Sigmoid colon (tissue), 4 donors: ENCODE results near the gene BCKDK.

Source experiments
- POLR2A ChIP-seq, 2 donors: fragments of 450-650 bp; IDR thresholded peaks; one replicate each; pipeline ENCODE4 v1.6.1; 2016; ENCODE audit warnings: antibody characterized with exemption in 2 of 2, mild to moderate bottlenecking in 2 of 2, moderate library complexity in 2 of 2
- POLR2AphosphoS5 ChIP-seq, 4 donors: sonication (generic); formaldehyde crosslinking; IDR thresholded peaks; one replicate each; pipeline ENCODE4 v1.6.1; 2017; ENCODE audit warnings: antibody characterized with exemption in 4 of 4
- TF ChIP-seq, protein P1 (sequence below), 4 experiments: fragments of 450-650 bp in 3 of 4; fragments of 200-600 bp in 1 of 4; IDR thresholded peaks; one replicate each; pipeline ENCODE4 v1.5.1; 2016 to 2019; ENCODE audit warnings: antibody characterized with exemption in 4 of 4, mild to moderate bottlenecking in 3 of 4, moderate library complexity in 2 of 4

GRCh38 chr16:31083081-31083480, 25.1 kb upstream of the BCKDK start:
- no peak for TF ChIP-seq POLR2A (IDR thresholded peaks at IDR 0.05)
- TF ChIP-seq POLR2AphosphoS5 (IDR thresholded peaks at IDR 0.05), result no peak
- TF ChIP-seq, protein P1, sequence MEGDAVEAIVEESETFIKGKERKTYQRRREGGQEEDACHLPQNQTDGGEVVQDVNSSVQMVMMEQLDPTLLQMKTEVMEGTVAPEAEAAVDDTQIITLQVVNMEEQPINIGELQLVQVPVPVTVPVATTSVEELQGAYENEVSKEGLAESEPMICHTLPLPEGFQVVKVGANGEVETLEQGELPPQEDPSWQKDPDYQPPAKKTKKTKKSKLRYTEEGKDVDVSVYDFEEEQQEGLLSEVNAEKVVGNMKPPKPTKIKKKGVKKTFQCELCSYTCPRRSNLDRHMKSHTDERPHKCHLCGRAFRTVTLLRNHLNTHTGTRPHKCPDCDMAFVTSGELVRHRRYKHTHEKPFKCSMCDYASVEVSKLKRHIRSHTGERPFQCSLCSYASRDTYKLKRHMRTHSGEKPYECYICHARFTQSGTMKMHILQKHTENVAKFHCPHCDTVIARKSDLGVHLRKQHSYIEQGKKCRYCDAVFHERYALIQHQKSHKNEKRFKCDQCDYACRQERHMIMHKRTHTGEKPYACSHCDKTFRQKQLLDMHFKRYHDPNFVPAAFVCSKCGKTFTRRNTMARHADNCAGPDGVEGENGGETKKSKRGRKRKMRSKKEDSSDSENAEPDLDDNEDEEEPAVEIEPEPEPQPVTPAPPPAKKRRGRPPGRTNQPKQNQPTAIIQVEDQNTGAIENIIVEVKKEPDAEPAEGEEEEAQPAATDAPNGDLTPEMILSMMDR (IDR thresholded peaks at IDR 0.05), result no peak
